SJSA1 (cell line): ENCODE data around the gene RARA. TPM values are rescaled to one million over a fixed set of nuclear protein-coding genes. Genes with fewer than 3 reads are reported as not detected.
"Not testable (repeated sequence)": the region's sequence is repeated elsewhere in the genome, so short reads cannot be mapped to it uniquely, and the experiment has no call there.

Experiments used
- DNase-seq, 2 experiments: peaks; one replicate each; pipeline ENCODE4 v3.0.0-alpha.2; 2015 to 2020; ENCODE audit warnings: low spot score in 2 of 2, low read depth in 1 of 2
- H3K27ac ChIP-seq: fragments of 250-450 bp; sonication (Bioruptor Pico); 2 replicates; pipeline ENCODE4 v1.5.1; 2020; ENCODE audit warnings: mild to moderate bottlenecking, moderate library complexity
- H3K27me3 ChIP-seq: fragments of 250-450 bp; sonication (Bioruptor Pico); replicated peaks from 2 replicates; pipeline ENCODE4 v1.5.1; 2020; ENCODE audit warnings: mild to moderate bottlenecking, moderate library complexity
- H3K36me3 ChIP-seq: fragments of 250-450 bp; sonication (Bioruptor Pico); 2 replicates; pipeline ENCODE4 v1.5.1; 2020; ENCODE audit warnings: mild to moderate bottlenecking
- H3K4me1 ChIP-seq: fragments of 250-450 bp; sonication (Bioruptor Pico); replicated peaks from 2 replicates; pipeline ENCODE4 v1.6.1; 2021; ENCODE audit warnings: mild to moderate bottlenecking
- H3K4me3 ChIP-seq: fragments of 250-450 bp; sonication (Bioruptor Pico); 2 replicates; pipeline ENCODE4 v1.5.1; 2020; ENCODE audit warnings: mild to moderate bottlenecking
- H3K9me3 ChIP-seq: fragments of 250-450 bp; sonication (Bioruptor Pico); replicated peaks from 2 replicates; pipeline ENCODE4 v1.5.1; 2020; ENCODE audit warnings: mild to moderate bottlenecking
- total RNA-seq: library from RNA; depleted of rRNA; stranded (reverse); fragments of >200 nt; shearing (Covaris generic); gene quantifications from 2 replicates; pipeline ENCODE4 v1.2.3, GENCODE V29; 2014

RARA gene
- total RNA-seq, 1 experiment from 2014 or later: 38.5 TPM

DNA sequence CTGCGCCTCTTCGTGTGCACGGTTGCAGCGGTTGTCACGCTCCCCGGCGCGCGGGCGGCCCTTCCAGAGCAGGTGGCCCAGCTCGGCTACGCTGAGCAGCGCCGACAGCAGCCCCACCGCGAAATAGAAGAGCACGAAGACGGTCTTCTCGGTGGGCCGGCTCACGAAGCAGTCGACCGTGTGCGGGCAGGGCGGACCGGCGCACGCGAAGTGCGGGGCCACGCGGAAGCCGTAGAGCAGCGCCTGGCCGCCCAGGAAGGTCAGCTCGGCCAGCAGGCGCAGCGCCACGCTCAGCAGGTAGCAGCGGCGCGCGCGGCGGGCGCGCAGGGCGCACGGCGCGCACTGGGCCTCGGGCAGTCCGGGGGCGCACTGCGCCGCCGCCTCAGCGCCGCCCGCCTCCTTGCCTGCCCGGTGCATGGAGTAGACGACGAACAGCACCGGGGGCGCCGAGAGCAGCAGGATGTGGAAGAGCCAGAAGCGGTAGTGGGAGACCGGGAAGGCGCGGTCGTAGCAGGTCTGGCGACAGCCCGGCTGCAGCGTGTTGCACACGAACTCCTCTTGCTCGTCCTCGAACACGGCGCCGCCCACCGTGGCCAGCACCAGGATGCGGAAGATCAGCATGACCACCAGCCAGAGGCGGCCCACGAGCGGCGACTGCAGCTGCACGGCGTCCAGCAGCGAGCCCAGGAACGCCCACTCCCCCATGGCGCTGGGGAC, 54.3 kb downstream of the RARA start:
- Histone ChIP-seq H3K36me3 (no peaks in the 10 kb centered on the region; the same call in 1 of the 2 replicates), H3K27ac (no peak overlapping the region), H3K9me3 (no peaks in the 10 kb centered on the region), H3K4me1 (peaks cover 22% of the 10 kb centered on the region), H3K4me3 (peak overlapping the region; percentile 60), H3K27me3 (no peaks in the 10 kb centered on the region)
- DNase-seq: peak; percentile 38 to 46

GRCh38 chr17:40364121-40364861, 55.3 kb downstream of the RARA start, which contains the start of gene GJD3:
Gene GJD3, minus strand, starts transcription at chr17:40364737. Its CDS starts 922 bp downstream, at chr17:40363815.
- peak within 1 kb of the TSS; percentile 60 for H3K4me3 ChIP-seq
- H3K4me1 ChIP-seq: peaks cover 18% of the 10 kb centered on the region
- H3K9me3 ChIP-seq: no peaks in the 10 kb centered on the region
- H3K27me3 ChIP-seq: no peaks in the 10 kb centered on the region
- no peaks in the 10 kb centered on the region; the same call in 1 of the 2 replicates for H3K36me3 ChIP-seq
- no peak within 1 kb of the TSS for H3K27ac ChIP-seq
- peak in 1 of 2 experiments; percentile 40 for DNase-seq

GRCh38 chr17:40364906-40365305, 55.9 kb downstream of the RARA start:
- Histone ChIP-seq H3K4me1 (peaks cover 18% of the 10 kb centered on the region), H3K27me3 (no peaks in the 10 kb centered on the region), H3K36me3 (no peaks in the 10 kb centered on the region; the same call in 1 of the 2 replicates), H3K4me3 (no peak overlapping the region), H3K27ac (no peak overlapping the region), H3K9me3 (no peaks in the 10 kb centered on the region)
- no peak for DNase-seq

GRCh38 chr17:40366076-40366860, 57.3 kb downstream of the RARA start:
- Histone ChIP-seq H3K27ac (no peak overlapping the region), H3K4me1 (peaks cover 18% of the 10 kb centered on the region), H3K9me3 (no peaks in the 10 kb centered on the region), H3K36me3 (no peaks in the 10 kb centered on the region; the same call in 1 of the 2 replicates), H3K27me3 (no peaks in the 10 kb centered on the region), H3K4me3 (no peak overlapping the region)
- DNase-seq: no peak

- Histone ChIP-seq H3K4me3 (no peak overlapping the region), H3K27ac (no peak overlapping the region), H3K27me3 (no peaks in the 10 kb centered on the region), H3K4me1 (peaks cover 18% of the 10 kb centered on the region), H3K9me3 (no peaks in the 10 kb centered on the region), H3K36me3 (no peaks in the 10 kb centered on the region; the same call in 1 of the 2 replicates)
- DNase-seq: peak in 1 of 2 experiments; percentile 37
Measured at GRCh38 chr17:40366861-40367518, 58.0 kb downstream of the RARA start.

DNA sequence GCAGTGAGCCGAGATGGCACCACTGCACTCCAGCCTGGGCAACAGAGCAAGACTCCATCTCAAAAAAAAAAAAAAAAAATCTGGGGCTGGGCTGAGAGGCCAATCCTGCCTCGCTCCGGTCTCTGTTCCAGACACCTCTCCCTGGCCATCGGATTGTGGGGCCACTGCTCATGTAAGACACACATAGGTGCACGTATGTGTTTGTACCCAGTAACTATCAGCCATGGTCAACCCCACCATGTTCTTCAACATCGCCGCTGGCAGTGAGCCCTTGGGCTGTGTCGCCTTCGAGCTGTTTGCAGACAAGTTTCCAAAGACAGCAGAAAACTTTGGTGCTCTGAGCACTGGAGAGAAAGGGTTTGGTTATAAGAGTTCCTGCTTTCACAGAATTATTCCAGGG, 58.7 kb downstream of the RARA start:
- peaks cover 11% of the 10 kb centered on the region for H3K4me1 ChIP-seq
- not testable (repeated sequence) for DNase-seq, H3K4me3 ChIP-seq, H3K27ac ChIP-seq, H3K9me3 ChIP-seq, H3K36me3 ChIP-seq, H3K27me3 ChIP-seq

- no peaks in the 10 kb centered on the region for H3K9me3 ChIP-seq
- H3K36me3 ChIP-seq: no peaks in the 10 kb centered on the region
- H3K27ac ChIP-seq: no peak overlapping the region
- H3K27me3 ChIP-seq: no peaks in the 10 kb centered on the region
- H3K4me1 ChIP-seq: no peaks in the 10 kb centered on the region; the same call in 1 of the 2 replicates
- DNase-seq: no peak
- H3K4me3 ChIP-seq: no peak overlapping the region
Measured at GRCh38 chr17:40369923-40370322, 60.9 kb downstream of the RARA start.

GRCh38 chr17:40371261-40371929, 62.4 kb downstream of the RARA start:
- Histone ChIP-seq H3K36me3 (no peaks in the 10 kb centered on the region), H3K4me3 (no peak overlapping the region), H3K4me1 (no peaks in the 10 kb centered on the region; the same call in 1 of the 2 replicates), H3K27ac (no peak overlapping the region), H3K27me3 (no peaks in the 10 kb centered on the region), H3K9me3 (no peaks in the 10 kb centered on the region)
- no peak for DNase-seq

DNA sequence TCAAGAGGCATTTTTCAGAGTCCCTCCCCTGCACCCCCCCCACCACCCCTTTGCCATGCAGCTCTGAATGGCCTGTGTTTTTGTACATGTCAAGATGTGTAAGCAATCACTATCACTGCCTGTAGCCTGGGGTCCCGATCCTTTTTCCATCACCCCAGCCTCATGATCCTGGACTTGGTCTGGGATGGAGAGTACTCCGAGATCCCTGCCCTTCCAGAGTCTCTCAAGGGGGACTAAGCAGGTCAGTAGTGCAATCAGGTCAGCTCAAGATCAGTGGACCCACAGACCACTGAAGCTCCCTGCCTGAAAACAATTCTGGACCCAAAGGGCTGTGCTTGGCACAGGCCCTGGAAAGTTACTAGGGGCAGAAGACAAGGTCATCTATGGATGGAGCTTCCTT, 63.1 kb downstream of the RARA start:
- H3K9me3 ChIP-seq: no peaks in the 10 kb centered on the region
- H3K27me3 ChIP-seq: no peaks in the 10 kb centered on the region
- DNase-seq: no peak
- H3K36me3 ChIP-seq: no peaks in the 10 kb centered on the region
- H3K4me1 ChIP-seq: no peaks in the 10 kb centered on the region; the same call in 1 of the 2 replicates
- no peak overlapping the region for H3K27ac ChIP-seq
- H3K4me3 ChIP-seq: no peak overlapping the region

- not testable (repeated sequence) for H3K9me3 ChIP-seq, DNase-seq, H3K36me3 ChIP-seq, H3K27ac ChIP-seq, H3K4me1 ChIP-seq, H3K27me3 ChIP-seq, H3K4me3 ChIP-seq
Measured at GRCh38 chr17:40372644-40373043, 63.7 kb downstream of the RARA start.

GRCh38 chr17:40373324-40373723, 64.3 kb downstream of the RARA start:
- Histone ChIP-seq H3K4me3 (no peak overlapping the region), H3K9me3 (no peaks in the 10 kb centered on the region), H3K27ac (no peak overlapping the region), H3K27me3 (no peaks in the 10 kb centered on the region), H3K4me1 (no peaks in the 10 kb centered on the region; the same call in 1 of the 2 replicates), H3K36me3 (no peaks in the 10 kb centered on the region)
- no peak for DNase-seq

DNA sequence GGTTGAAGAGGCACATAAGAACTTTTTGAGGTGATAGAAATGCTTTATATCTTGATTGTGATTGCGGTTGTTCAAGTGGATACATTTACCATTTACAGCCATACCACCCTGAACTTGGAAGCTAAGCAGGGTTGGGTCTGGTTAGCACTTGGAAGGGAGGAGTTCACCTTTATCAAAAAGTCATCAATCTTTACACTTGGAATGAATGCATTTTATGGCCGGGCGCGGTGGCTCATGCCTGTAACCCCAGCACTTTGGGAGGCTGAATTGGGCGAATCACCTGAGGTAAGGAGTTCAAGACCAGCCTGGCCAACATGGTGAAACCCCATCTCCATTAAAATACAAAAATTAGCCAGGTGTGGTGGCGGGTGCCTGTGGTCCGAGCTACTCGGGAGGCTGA, 65.0 kb downstream of the RARA start:
- no peak overlapping the region for H3K27ac ChIP-seq
- no peak for DNase-seq
- H3K36me3 ChIP-seq: no peaks in the 10 kb centered on the region
- no peaks in the 10 kb centered on the region for H3K27me3 ChIP-seq
- H3K9me3 ChIP-seq: no peaks in the 10 kb centered on the region
- no peak overlapping the region for H3K4me3 ChIP-seq
- H3K4me1 ChIP-seq: no peaks in the 10 kb centered on the region; the same call in 1 of the 2 replicates
